GM12874 (cell line): ENCODE data around the gene FNDC1.

Source experiments
- TF ChIP-seq, protein P1 (sequence below): IDR thresholded peaks from 2 replicates; pipeline ENCODE4 v1.5.1; 2011; ENCODE audit warnings: low read depth, mild to moderate bottlenecking, control low read depth, low read length, moderate library complexity; ENCODE audit not compliant: insufficient read depth

The FNDC1 gene

DNA sequence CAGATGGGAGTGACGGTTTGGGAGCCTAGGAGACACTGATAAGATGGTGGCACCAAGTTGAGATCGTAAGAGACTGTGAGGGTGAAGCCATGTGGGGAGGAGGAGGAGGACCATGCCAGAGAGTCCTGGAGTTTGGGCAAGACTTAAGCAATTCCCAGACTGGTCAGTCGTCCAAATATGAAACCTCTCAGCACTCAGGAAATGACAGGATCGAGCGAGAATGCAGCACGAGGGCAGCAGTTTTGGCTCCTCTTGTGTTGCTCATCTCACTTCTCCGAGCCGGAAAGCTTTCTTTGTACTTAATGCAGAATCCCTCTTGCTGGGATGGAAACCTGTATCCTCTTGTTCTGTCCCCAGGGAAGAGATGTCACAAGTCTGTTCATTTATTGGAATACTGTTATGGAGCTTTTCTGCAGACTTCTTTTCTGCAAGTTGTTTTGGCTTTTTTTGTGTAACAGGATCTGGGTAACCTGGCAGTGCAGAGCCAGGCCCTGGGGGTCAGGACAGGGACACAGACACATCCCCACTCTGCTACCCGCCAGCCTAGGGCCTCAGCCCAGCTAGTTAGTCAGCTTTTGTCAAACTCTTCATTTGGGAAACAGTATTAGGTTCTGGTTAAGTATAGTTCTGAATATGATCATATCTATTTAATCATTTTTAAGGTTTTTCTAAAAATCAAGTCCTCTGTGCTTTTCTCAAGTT, 34.3 kb downstream of the FNDC1 start:
- TF ChIP-seq, protein P1, sequence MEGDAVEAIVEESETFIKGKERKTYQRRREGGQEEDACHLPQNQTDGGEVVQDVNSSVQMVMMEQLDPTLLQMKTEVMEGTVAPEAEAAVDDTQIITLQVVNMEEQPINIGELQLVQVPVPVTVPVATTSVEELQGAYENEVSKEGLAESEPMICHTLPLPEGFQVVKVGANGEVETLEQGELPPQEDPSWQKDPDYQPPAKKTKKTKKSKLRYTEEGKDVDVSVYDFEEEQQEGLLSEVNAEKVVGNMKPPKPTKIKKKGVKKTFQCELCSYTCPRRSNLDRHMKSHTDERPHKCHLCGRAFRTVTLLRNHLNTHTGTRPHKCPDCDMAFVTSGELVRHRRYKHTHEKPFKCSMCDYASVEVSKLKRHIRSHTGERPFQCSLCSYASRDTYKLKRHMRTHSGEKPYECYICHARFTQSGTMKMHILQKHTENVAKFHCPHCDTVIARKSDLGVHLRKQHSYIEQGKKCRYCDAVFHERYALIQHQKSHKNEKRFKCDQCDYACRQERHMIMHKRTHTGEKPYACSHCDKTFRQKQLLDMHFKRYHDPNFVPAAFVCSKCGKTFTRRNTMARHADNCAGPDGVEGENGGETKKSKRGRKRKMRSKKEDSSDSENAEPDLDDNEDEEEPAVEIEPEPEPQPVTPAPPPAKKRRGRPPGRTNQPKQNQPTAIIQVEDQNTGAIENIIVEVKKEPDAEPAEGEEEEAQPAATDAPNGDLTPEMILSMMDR, result no peak

DNA sequence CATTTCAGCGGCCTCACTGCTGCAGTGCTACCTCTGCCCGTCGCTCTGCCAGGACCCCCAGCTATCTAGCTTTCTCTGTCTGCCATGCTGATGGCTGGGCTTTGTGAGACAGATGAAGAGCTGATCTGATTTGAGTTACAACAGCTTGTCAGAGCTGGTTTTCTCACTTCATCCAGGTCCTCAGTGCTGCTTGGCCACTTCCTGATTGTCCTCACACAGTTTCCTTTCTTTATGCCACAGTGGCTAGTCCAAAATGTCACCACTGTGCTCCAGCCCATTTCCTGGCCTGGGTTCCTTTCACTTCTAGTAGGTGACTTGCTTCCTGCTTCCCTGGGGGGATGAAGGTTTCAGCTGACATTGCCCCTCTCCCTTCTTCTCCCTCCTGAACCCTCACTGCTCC, 35.4 kb downstream of the FNDC1 start:
- TF ChIP-seq, protein P1, result no peak

DNA sequence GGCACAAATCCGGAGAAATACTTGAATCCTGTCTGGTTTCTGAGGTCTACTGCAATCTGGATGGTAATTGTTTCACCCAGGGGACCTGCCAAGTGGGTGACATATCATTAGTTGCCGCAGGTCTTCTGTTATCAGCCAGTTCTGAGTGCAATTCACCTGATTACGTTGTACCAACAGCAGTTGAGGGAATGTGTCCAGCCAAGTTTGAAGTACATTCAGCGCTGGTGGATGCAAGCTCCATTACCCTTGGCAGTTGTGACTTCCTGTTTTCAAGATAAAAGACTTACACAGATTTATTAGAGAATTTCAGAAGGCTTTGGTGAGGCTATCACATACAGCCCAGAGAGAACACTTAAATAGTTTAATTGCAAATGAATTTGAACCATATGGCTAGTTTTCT, 42.8 kb downstream of the FNDC1 start:
- TF ChIP-seq, protein P1, result no peak

GRCh38 chr6:159212525-159213280, 43.5 kb downstream of the FNDC1 start:
- TF ChIP-seq, protein P1, result no peak

DNA sequence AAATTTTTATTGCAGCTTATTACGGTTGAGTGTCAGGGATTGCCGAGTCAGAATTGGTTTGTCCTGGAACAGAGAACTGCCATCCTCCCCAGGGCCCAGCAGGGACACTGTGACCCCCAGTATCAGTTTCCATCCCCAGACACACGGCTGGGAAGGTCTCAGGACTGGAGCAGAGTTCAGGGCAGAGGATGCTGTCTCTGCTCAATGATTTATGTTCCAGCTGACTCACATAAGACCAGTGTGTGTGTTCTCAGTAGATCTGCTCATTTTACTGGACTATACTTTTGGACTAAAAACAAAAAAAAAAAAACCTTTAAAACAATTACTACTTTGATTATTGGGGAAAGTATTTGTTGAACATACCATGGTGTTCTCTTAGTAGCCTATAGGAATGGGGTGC, 44.2 kb downstream of the FNDC1 start:
- TF ChIP-seq, protein P1, result no peak

DNA sequence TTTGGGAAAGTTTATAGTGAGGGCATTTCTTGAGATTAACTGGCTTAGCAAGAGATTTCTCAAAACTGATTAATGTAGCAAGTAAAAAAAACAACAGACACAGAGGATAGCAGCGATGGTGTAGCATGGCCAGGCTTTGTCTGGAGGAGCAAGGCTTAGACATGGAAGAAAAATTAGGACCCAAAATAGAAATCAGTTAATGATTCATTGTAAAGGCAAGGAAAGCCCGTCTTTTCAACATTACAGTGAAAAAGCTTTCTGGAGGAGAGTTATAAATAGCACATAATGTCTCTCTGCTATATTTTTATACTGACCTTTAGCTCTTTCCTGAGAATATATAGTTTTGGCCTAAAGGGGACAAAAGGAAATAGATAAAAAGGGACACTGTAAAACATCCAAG, 45.1 kb downstream of the FNDC1 start:
- TF ChIP-seq, protein P1, result no peak

DNA sequence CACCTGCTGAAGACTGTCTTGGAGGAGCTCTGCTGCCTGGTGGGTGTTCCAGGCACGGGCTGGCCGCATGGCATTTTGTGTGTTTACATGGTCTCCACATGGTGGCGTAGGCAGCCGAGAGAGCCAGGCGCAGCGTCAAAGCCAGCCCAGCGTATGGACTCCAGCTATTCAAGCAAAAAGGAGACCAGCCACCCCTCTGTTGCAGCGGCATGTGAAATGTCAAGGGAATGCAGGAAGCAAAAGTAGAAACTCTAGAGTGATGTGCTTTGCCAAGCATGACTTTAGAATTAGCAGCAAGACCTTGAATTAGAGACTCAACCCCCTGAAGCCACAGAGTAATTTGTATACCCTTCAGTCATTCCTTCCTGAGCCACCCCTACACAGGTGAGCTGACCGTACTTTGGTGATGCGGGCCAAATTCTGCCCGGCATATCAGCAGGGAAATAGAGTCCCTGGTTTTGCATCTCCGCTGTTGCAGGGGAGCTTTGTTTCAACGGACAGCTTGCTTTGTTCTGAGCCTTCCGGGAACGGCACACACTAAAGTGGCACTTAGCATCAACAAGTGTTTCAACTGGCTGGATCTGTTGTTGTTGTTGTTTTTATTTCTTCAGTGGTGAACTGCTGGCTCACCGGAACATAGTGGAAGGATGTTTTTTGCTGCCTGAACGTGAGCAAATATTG, 48.5 kb downstream of the FNDC1 start:
- TF ChIP-seq, protein P1, result peak; percentile 58
